Natural killer cell treated with Interleukin-12 subunit alpha and Interleukin-12 subunit beta and Interleukin-15 and Interleukin-18, amount 100 ng/mL, for 72 hours (primary cell): Measurements from ENCODE around the gene CXCL12. TPM values are rescaled to one million over a fixed set of nuclear protein-coding genes. Genes with fewer than 3 reads are reported as not detected.

Experiments used
- ATAC-seq, 2 donors: fragments of 150-1000 bp; cut with Tn5 transposase in 1 of 2; sonication (Bioruptor Pico), chemical (Tn5 transposase) in 1 of 2; 2 replicates each; pipeline ENCODE4 v1.10.0; 2021
- DNase-seq: peaks from one replicate; pipeline ENCODE4 v3.0.0; 2022; ENCODE audit warnings: low spot score
- H3K27ac Mint-ChIP-seq, 2 donors: 1 replicate in 1 of 2; 2 replicates in 1 of 2; pipeline ENCODE4 v1.8.0; 2022; ENCODE audit warnings: mixed read lengths in 2 of 2, mild to moderate bottlenecking in 1 of 2, moderate library complexity in 1 of 2
- H3K27me3 Mint-ChIP-seq, 2 donors: 1 replicate in 1 of 2; 2 replicates in 1 of 2; pipeline ENCODE4 v1.8.0; 2022; ENCODE audit warnings: mixed read lengths in 2 of 2
- H3K36me3 Mint-ChIP-seq: one replicate; pipeline ENCODE4 v1.8.0; 2022; ENCODE audit warnings: mixed read lengths
- H3K4me1 Mint-ChIP-seq, 2 donors: 1 replicate in 1 of 2; 2 replicates in 1 of 2; pipeline ENCODE4 v1.8.0; 2022; ENCODE audit warnings: low read depth in 2 of 2, mixed read lengths in 2 of 2, mild to moderate bottlenecking in 1 of 2
- H3K4me3 Mint-ChIP-seq: one replicate; pipeline ENCODE4 v1.8.0; 2022; ENCODE audit warnings: mixed read lengths
- H3K9me3 Mint-ChIP-seq: 2 replicates; pipeline ENCODE4 v1.8.0; 2022; ENCODE audit warnings: mixed read lengths
- total RNA-seq, 2 donors: library from RNA; stranded (reverse); gene quantifications; one replicate each; pipeline ENCODE4 v1.2.3, GENCODE V29; 2022

The CXCL12 gene
- total RNA-seq, 2 donors from 2014 or later: 2.0 TPM; not detected in 1

- peaks cover 26 to 36% of the 10 kb centered on the region in 2 donors for H3K27me3 Mint-ChIP-seq
- H3K4me3 Mint-ChIP-seq: no peak overlapping the region
- no peaks in the 10 kb centered on the region for H3K4me1 Mint-ChIP-seq
- no peaks in the 10 kb centered on the region for H3K36me3 Mint-ChIP-seq
- no peaks in the 10 kb centered on the region for H3K9me3 Mint-ChIP-seq
- no peak overlapping the region for H3K27ac Mint-ChIP-seq
- ATAC-seq (no peak), DNase-seq (no peak)
Observed at GRCh38 chr10:44395902-44396670, 11.2 kb upstream of the CXCL12 start.

GRCh38 chr10:44395396-44395795 lies 10.5 kb upstream of the CXCL12 start:
- ATAC-seq (no peak), DNase-seq (no peak)
- Mint-ChIP-seq H3K4me3 (no peak overlapping the region), H3K9me3 (no peaks in the 10 kb centered on the region), H3K4me1 (no peaks in the 10 kb centered on the region), H3K27ac (no peak overlapping the region), H3K27me3 (peaks cover 24 to 29% of the 10 kb centered on the region in 2 donors), H3K36me3 (no peaks in the 10 kb centered on the region)

GRCh38 chr10:44394696-44395381 lies 9.9 kb upstream of the CXCL12 start:
- no peak overlapping the region for H3K4me3 Mint-ChIP-seq
- H3K4me1 Mint-ChIP-seq: no peaks in the 10 kb centered on the region
- no peak for ATAC-seq
- no peaks in the 10 kb centered on the region for H3K36me3 Mint-ChIP-seq
- peaks cover 19 to 24% of the 10 kb centered on the region in 2 donors for H3K27me3 Mint-ChIP-seq
- no peaks in the 10 kb centered on the region for H3K9me3 Mint-ChIP-seq
- H3K27ac Mint-ChIP-seq: no peak overlapping the region
- DNase-seq: no peak

GRCh38 chr10:44393834-44394547 lies 9.1 kb upstream of the CXCL12 start:
- no peak overlapping the region for H3K27ac Mint-ChIP-seq
- no peaks in the 10 kb centered on the region for H3K36me3 Mint-ChIP-seq
- H3K4me3 Mint-ChIP-seq: no peak overlapping the region

GRCh38 chr10:44393051-44393630 lies 8.2 kb upstream of the CXCL12 start:
- Mint-ChIP-seq H3K9me3 (no peaks in the 10 kb centered on the region), H3K4me3 (no peak overlapping the region), H3K27me3 (peaks cover 19 to 24% of the 10 kb centered on the region in 2 donors), H3K4me1 (no peaks in the 10 kb centered on the region), H3K36me3 (no peaks in the 10 kb centered on the region), H3K27ac (no peak overlapping the region)
- DNase-seq (no peak), ATAC-seq (no peak)

More at GRCh38 chr10:44393834-44394547, 9.1 kb upstream of the CXCL12 start:
- Mint-ChIP-seq H3K27me3 (peaks cover 19 to 24% of the 10 kb centered on the region in 2 donors), H3K4me1 (no peaks in the 10 kb centered on the region), H3K9me3 (no peaks in the 10 kb centered on the region)
- DNase-seq: no peak
- no peak for ATAC-seq

GRCh38 chr10:44392420-44392819 lies 7.5 kb upstream of the CXCL12 start:
- ATAC-seq: no peak
- no peaks in the 10 kb centered on the region for H3K36me3 Mint-ChIP-seq
- no peak overlapping the region for H3K27ac Mint-ChIP-seq
- DNase-seq: no peak
- H3K4me1 Mint-ChIP-seq: no peaks in the 10 kb centered on the region
- H3K9me3 Mint-ChIP-seq: no peaks in the 10 kb centered on the region
- peaks cover 21 to 24% of the 10 kb centered on the region in 2 donors for H3K27me3 Mint-ChIP-seq
- H3K4me3 Mint-ChIP-seq: no peak overlapping the region

- H3K4me3 Mint-ChIP-seq: no peak overlapping the region
- DNase-seq: no peak
- H3K27ac Mint-ChIP-seq: no peak overlapping the region
- H3K9me3 Mint-ChIP-seq: no peaks in the 10 kb centered on the region
- H3K27me3 Mint-ChIP-seq: peaks cover 23 to 25% of the 10 kb centered on the region in 2 donors
- H3K4me1 Mint-ChIP-seq: no peaks in the 10 kb centered on the region
- no peaks in the 10 kb centered on the region for H3K36me3 Mint-ChIP-seq
- no peak for ATAC-seq
Observed at GRCh38 chr10:44391981-44392380, 7.1 kb upstream of the CXCL12 start.

GRCh38 chr10:44390585-44391072 lies 5.7 kb upstream of the CXCL12 start:
- H3K4me1 Mint-ChIP-seq: no peaks in the 10 kb centered on the region
- ATAC-seq: no peak
- H3K36me3 Mint-ChIP-seq: no peaks in the 10 kb centered on the region
- no peak overlapping the region for H3K27ac Mint-ChIP-seq
- no peak overlapping the region for H3K4me3 Mint-ChIP-seq
- DNase-seq: no peak
- H3K27me3 Mint-ChIP-seq: peaks cover 21 to 22% of the 10 kb centered on the region in 2 donors
- no peaks in the 10 kb centered on the region for H3K9me3 Mint-ChIP-seq

GRCh38 chr10:44389556-44389955 lies 4.7 kb upstream of the CXCL12 start:
- DNase-seq: no peak
- no peak overlapping the region for H3K4me3 Mint-ChIP-seq
- no peaks in the 10 kb centered on the region for H3K36me3 Mint-ChIP-seq
- no peaks in the 10 kb centered on the region for H3K4me1 Mint-ChIP-seq
- no peak overlapping the region for H3K27ac Mint-ChIP-seq
- H3K27me3 Mint-ChIP-seq: peaks cover 21 to 23% of the 10 kb centered on the region in 2 donors
- ATAC-seq: no peak
- H3K9me3 Mint-ChIP-seq: no peaks in the 10 kb centered on the region

- Mint-ChIP-seq H3K27ac (no peak overlapping the region), H3K9me3 (no peaks in the 10 kb centered on the region), H3K36me3 (no peaks in the 10 kb centered on the region), H3K4me1 (no peaks in the 10 kb centered on the region), H3K4me3 (no peak overlapping the region), H3K27me3 (peaks cover 21 to 23% of the 10 kb centered on the region in 2 donors)
- no peak for DNase-seq
- ATAC-seq: no peak
Observed at GRCh38 chr10:44389150-44389549, 4.3 kb upstream of the CXCL12 start.

- ATAC-seq: no peak
- no peaks in the 10 kb centered on the region for H3K36me3 Mint-ChIP-seq
- H3K9me3 Mint-ChIP-seq: no peaks in the 10 kb centered on the region
- DNase-seq: no peak
- H3K27ac Mint-ChIP-seq: no peak overlapping the region
- H3K27me3 Mint-ChIP-seq: peaks cover 19 to 21% of the 10 kb centered on the region in 2 donors
- H3K4me1 Mint-ChIP-seq: no peaks in the 10 kb centered on the region
- no peak overlapping the region for H3K4me3 Mint-ChIP-seq
Observed at GRCh38 chr10:44388641-44389040, 3.7 kb upstream of the CXCL12 start.

GRCh38 chr10:44387853-44388251 lies 3.0 kb upstream of the CXCL12 start:
- ATAC-seq: no peak
- no peak for DNase-seq
- no peaks in the 10 kb centered on the region for H3K9me3 Mint-ChIP-seq
- H3K36me3 Mint-ChIP-seq: no peaks in the 10 kb centered on the region
- no peak overlapping the region for H3K4me3 Mint-ChIP-seq
- H3K4me1 Mint-ChIP-seq: no peaks in the 10 kb centered on the region
- H3K27me3 Mint-ChIP-seq: peaks cover 22 to 28% of the 10 kb centered on the region in 2 donors
- H3K27ac Mint-ChIP-seq: no peak overlapping the region

GRCh38 chr10:44386546-44387052 lies 1.7 kb upstream of the CXCL12 start:
- Mint-ChIP-seq H3K9me3 (no peaks in the 10 kb centered on the region), H3K27me3 (peaks cover 15 to 17% of the 10 kb centered on the region in 2 donors), H3K4me1 (no peaks in the 10 kb centered on the region), H3K36me3 (no peaks in the 10 kb centered on the region), H3K27ac (no peak overlapping the region), H3K4me3 (no peak overlapping the region)
- ATAC-seq (peak; percentile 51 to 69), DNase-seq (no peak)
